ENCODE measurements around the gene SH3GLB1. TPM values are rescaled to one million over a fixed set of nuclear protein-coding genes. Genes with fewer than 3 reads are reported as not detected.

Gene SH3GLB1
- total and polyA plus RNA-seq, 7 donors: 68.8 to 315 (median 158) TPM

GRCh38 chr1:86708920-86709319, 4.5 kb downstream of the SH3GLB1 start:
- H3K36me3 ChIP-seq (ENCODE audit: insufficient read depth in 1 of 2, low read depth in 1 of 2): no peaks in the 10 kb centered on the region
- WGBS, 3 donors: 5 to 11% (median 9%) methylated on average over 1 of the region's 1 CpG
- peak overlapping the region; percentile 99 for H3K27ac ChIP-seq
- no peaks in the 10 kb centered on the region for H3K9me3 ChIP-seq
- ATAC-seq (no peak), DNase-seq (no peak)
- TF ChIP-seq CTCF (IDR thresholded peaks at IDR 0.05): no peak
- peak overlapping the region; percentile 93 for H3K4me3 ChIP-seq
- intact Hi-C loops (cut with DNase I): loop anchor here in 1 of 2 donors (5.0 to 10.0 kb wide), 3 partner anchors 33 to 376 kb away; no protein-coding TSS in a partner anchor
- H3K27me3 ChIP-seq (ENCODE audit: insufficient read depth in 3 of 3, low read length in 2 of 3): no peaks in the 10 kb centered on the region
- H3K4me1 ChIP-seq: peaks cover 63% of the 10 kb centered on the region

- H3K27ac ChIP-seq: peak overlapping the region; percentile 99
Observed at GRCh38 chr1:86712088-86712860, 7.9 kb downstream of the SH3GLB1 start.

GRCh38 chr1:86713477-86713876, 9.1 kb downstream of the SH3GLB1 start:
- DNase-seq (no peak), ATAC-seq (no peak)
- no peak for TF ChIP-seq CTCF (IDR thresholded peaks at IDR 0.05)
- Histone ChIP-seq H3K4me3 (peak overlapping the region; percentile 33), H3K4me1 (peaks cover 97% of the 10 kb centered on the region), H3K27ac (peak overlapping the region; percentile 99), H3K27me3 (ENCODE audit: insufficient read depth in 3 of 3, low read length in 2 of 3) (no peaks in the 10 kb centered on the region), H3K36me3 (ENCODE audit: insufficient read depth in 1 of 2, low read depth in 1 of 2) (peaks cover 0 to 27% of the 10 kb centered on the region in 2 donors), H3K9me3 (no peaks in the 10 kb centered on the region)
- intact Hi-C loops (cut with DNase I): no loop called here
- WGBS, 3 donors: 63 to 77% (median 71%) methylated on average over 3 of the region's 3 CpGs

More at GRCh38 chr1:86712088-86712860, 7.9 kb downstream of the SH3GLB1 start:
- no peak for ATAC-seq
- Histone ChIP-seq H3K9me3 (no peaks in the 10 kb centered on the region), H3K27me3 (ENCODE audit: insufficient read depth in 3 of 3, low read length in 2 of 3) (no peaks in the 10 kb centered on the region), H3K4me3 (peak overlapping the region; percentile 1), H3K36me3 (ENCODE audit: insufficient read depth in 1 of 2, low read depth in 1 of 2) (peaks cover 0 to 15% of the 10 kb centered on the region in 2 donors), H3K4me1 (peaks cover 94% of the 10 kb centered on the region)
- intact Hi-C loops (cut with DNase I): no loop called here
- TF ChIP-seq CTCF (IDR thresholded peaks at IDR 0.05): no peak
- WGBS, 3 donors: 60 to 68% (median 68%) methylated on average over 2 of the region's 2 CpGs
- DNase-seq: no peak

- ATAC-seq: peak; percentile 81 to 92 (median 89)
- H3K4me3 ChIP-seq: peak overlapping the region; percentile 33
- H3K36me3 ChIP-seq (ENCODE audit: insufficient read depth in 1 of 2, low read depth in 1 of 2): peaks cover 0 to 29% of the 10 kb centered on the region in 2 donors
- H3K27ac ChIP-seq: peak overlapping the region; percentile 99
- intact Hi-C loops (cut with DNase I): no loop called here
- no peak for TF ChIP-seq CTCF (IDR thresholded peaks at IDR 0.05)
- peaks cover 97% of the 10 kb centered on the region for H3K4me1 ChIP-seq
- 17 to 27% (median 25%) methylated on average over 1 of the region's 1 CpG for WGBS, 3 donors
- DNase-seq: no peak
- H3K27me3 ChIP-seq (ENCODE audit: insufficient read depth in 3 of 3, low read length in 2 of 3): no peaks in the 10 kb centered on the region
- no peaks in the 10 kb centered on the region for H3K9me3 ChIP-seq
Observed at GRCh38 chr1:86714159-86714558, 9.8 kb downstream of the SH3GLB1 start.
